GM18520 (cell line): Measurements from ENCODE around the gene YIPF1.

Experiments
- ATAC-seq: cut with Tn5 transposase; IDR thresholded peaks from one replicate; pipeline ENCODE4 v1.9.1; 2021; ENCODE audit not compliant: unreplicated experiment

Gene YIPF1

GRCh38 chr1:53889304-53890298 is at the start of gene YIPF1:
YIPF1 (minus strand) TSS chr1:53889797; CDS start chr1:53888937, 860 bp downstream.
- peak; percentile 76 for ATAC-seq

GRCh38 chr1:53938136-53938830 is 48.7 kb upstream of the YIPF1 start:
- ATAC-seq = no peak

- ATAC-seq = no peak
Observed at GRCh38 chr1:53936430-53936829, 46.8 kb upstream of the YIPF1 start.

GRCh38 chr1:53934170-53934765 is 44.7 kb upstream of the YIPF1 start:
- no peak for ATAC-seq

GRCh38 chr1:53931523-53931922 is 41.9 kb upstream of the YIPF1 start:
- no peak for ATAC-seq

- no peak for ATAC-seq
Observed at GRCh38 chr1:53930932-53931331, 41.3 kb upstream of the YIPF1 start.

GRCh38 chr1:53929246-53929960 is 39.8 kb upstream of the YIPF1 start:
- no peak for ATAC-seq

- no peak for ATAC-seq
Observed at GRCh38 chr1:53927376-53927881, 37.8 kb upstream of the YIPF1 start.

GRCh38 chr1:53919675-53920066 is 30.1 kb upstream of the YIPF1 start:
- ATAC-seq = no peak

- no peak for ATAC-seq
Observed at GRCh38 chr1:53918343-53918742, 28.7 kb upstream of the YIPF1 start.

GRCh38 chr1:53913352-53914033 is 23.9 kb upstream of the YIPF1 start:
- no peak for ATAC-seq

- no peak for ATAC-seq
Observed at GRCh38 chr1:53911442-53911841, 21.8 kb upstream of the YIPF1 start.

- no peak for ATAC-seq
Observed at GRCh38 chr1:53909946-53910345, 20.3 kb upstream of the YIPF1 start.

- no peak for ATAC-seq
Observed at GRCh38 chr1:53906121-53906520, 16.5 kb upstream of the YIPF1 start.

- no peak for ATAC-seq
Observed at GRCh38 chr1:53905509-53905908, 15.9 kb upstream of the YIPF1 start.

- no peak for ATAC-seq
Observed at GRCh38 chr1:53902235-53903138, 12.9 kb upstream of the YIPF1 start.

- no peak for ATAC-seq
Observed at GRCh38 chr1:53899708-53900107, 10.1 kb upstream of the YIPF1 start.

- ATAC-seq = no peak
Observed at GRCh38 chr1:53899206-53899628, 9.6 kb upstream of the YIPF1 start.

GRCh38 chr1:53896635-53897229 is 7.1 kb upstream of the YIPF1 start:
- ATAC-seq = no peak
